Neuronal stem cell (in vitro differentiated cells): ENCODE measurements around the gene RBFOX2.
"Not testable (repeated sequence)": the region's sequence is repeated elsewhere in the genome, so short reads cannot be mapped to it uniquely, and the experiment has no call there.

ENCODE experiments used
- DNase-seq: peaks from one replicate; pipeline ENCODE4 v3.0.0-alpha.2; 2013; ENCODE audit warnings: low spot score
- H2AFZ ChIP-seq: one replicate; pipeline ENCODE4 v1.6.1; 2013; ENCODE audit warnings: mild to moderate bottlenecking, low read length, inconsistent platforms
- H2AK5ac ChIP-seq: 2 replicates; pipeline ENCODE4 v1.6.1; 2013; ENCODE audit warnings: low read depth, mild to moderate bottlenecking, inconsistent platforms, low read length, moderate library complexity, mixed read lengths
- H2BK120ac ChIP-seq: 2 replicates; pipeline ENCODE4 v1.6.1; 2013; ENCODE audit warnings: low read depth, mild to moderate bottlenecking, inconsistent platforms, low read length, moderate library complexity, mixed read lengths
- H2BK12ac ChIP-seq: one replicate; pipeline ENCODE4 v1.6.1; 2013; ENCODE audit warnings: low read length, inconsistent platforms
- H2BK15ac ChIP-seq: 2 replicates; pipeline ENCODE4 v1.6.1; 2013; ENCODE audit warnings: mild to moderate bottlenecking, low read length, inconsistent platforms, mixed read lengths
- H2BK5ac ChIP-seq: one replicate; pipeline ENCODE4 v1.6.1; 2013; ENCODE audit warnings: inconsistent platforms, mild to moderate bottlenecking, low read length, moderate library complexity
- H3K14ac ChIP-seq: one replicate; pipeline ENCODE4 v1.6.1; 2013; ENCODE audit warnings: low read length, inconsistent platforms
- H3K18ac ChIP-seq: 2 replicates; pipeline ENCODE4 v1.6.1; 2013; ENCODE audit warnings: low read length, inconsistent platforms
- H3K23ac ChIP-seq: 2 replicates; pipeline ENCODE4 v1.6.1; 2013; ENCODE audit warnings: low read depth, mild to moderate bottlenecking, mixed read lengths, low read length, inconsistent platforms; ENCODE audit not compliant: poor library complexity
- H3K27ac ChIP-seq: replicated peaks from 3 replicates; pipeline ENCODE4 v1.5.1; 2013; ENCODE audit warnings: low read length, inconsistent platforms
- H3K27me3 ChIP-seq, 3 experiments: 2 replicates each; pipeline ENCODE4 v1.6.1; 2013; ENCODE audit warnings: low read length in 3 of 3, mild to moderate bottlenecking in 2 of 3, inconsistent platforms in 1 of 3, low read depth in 1 of 3, mixed read lengths in 1 of 3, moderate library complexity in 1 of 3; ENCODE audit not compliant: control insufficient read depth in 3 of 3, insufficient read depth in 3 of 3
- H3K36me3 ChIP-seq, 2 donors: replicated peaks in 1 of 2; 2 replicates each; pipeline ENCODE4 v1.6.1; 2013; ENCODE audit warnings: low read length in 2 of 2; ENCODE audit not compliant: control insufficient read depth in 2 of 2, insufficient read depth in 2 of 2
- H3K4ac ChIP-seq: 2 replicates; pipeline ENCODE4 v1.6.1; 2013; ENCODE audit warnings: inconsistent platforms, mild to moderate bottlenecking, low read length, moderate library complexity
- H3K4me1 ChIP-seq, 2 donors: 1 replicate in 1 of 2; 2 replicates in 1 of 2; pipeline ENCODE4 v1.6.1; 2013; ENCODE audit warnings: low read length in 2 of 2, low read depth in 1 of 2; ENCODE audit not compliant: control insufficient read depth in 2 of 2, insufficient read depth in 1 of 2
- H3K4me2 ChIP-seq: one replicate; pipeline ENCODE4 v1.6.1; 2013; ENCODE audit warnings: mild to moderate bottlenecking, low read length, inconsistent platforms; ENCODE audit not compliant: insufficient read depth, poor library complexity, severe bottlenecking
- H3K4me3 ChIP-seq, 2 donors: 2 replicates each; pipeline ENCODE4 v1.5.1; 2013; ENCODE audit warnings: low read length in 2 of 2, mild to moderate bottlenecking in 2 of 2, inconsistent platforms in 1 of 2, moderate library complexity in 1 of 2
- H3K79me1 ChIP-seq: one replicate; pipeline ENCODE4 v1.6.1; 2013; ENCODE audit warnings: low read depth, mild to moderate bottlenecking, inconsistent platforms, low read length, moderate library complexity
- H3K9ac ChIP-seq: one replicate; pipeline ENCODE4 v1.6.1; 2013; ENCODE audit warnings: mild to moderate bottlenecking, low read depth, low read length, inconsistent platforms; ENCODE audit not compliant: poor library complexity
- H3K9me3 ChIP-seq, 2 donors: replicated peaks in 1 of 2; 2 replicates each; pipeline versions ENCODE3 to v1.6.1; 2013; ENCODE audit warnings: low read length in 2 of 2, mild to moderate bottlenecking in 2 of 2, inconsistent platforms in 1 of 2, low read depth in 1 of 2, mixed read lengths in 1 of 2, moderate library complexity in 1 of 2; ENCODE audit not compliant: control insufficient read depth in 2 of 2, insufficient read depth in 1 of 2
- H4K8ac ChIP-seq: one replicate; pipeline ENCODE4 v1.6.1; 2013; ENCODE audit warnings: low read depth, mild to moderate bottlenecking, inconsistent platforms, low read length, moderate library complexity
- H4K91ac ChIP-seq: one replicate; pipeline ENCODE4 v1.6.1; 2013; ENCODE audit warnings: low read length, low read depth, mild to moderate bottlenecking, inconsistent platforms; ENCODE audit not compliant: poor library complexity
- WGBS, 2 donors: extraction: QIAGEN DNeasy Blood & Tissue Kit; methylation state at CpG; one replicate each; pipeline ENCODE4 v1.1.7; 2013; ENCODE audit warnings: missing lambda C conversion rate in 2 of 2, mixed read lengths in 1 of 2; ENCODE audit not compliant: insufficient read length in 2 of 2, insufficient replicate concordance in 1 of 2; ENCODE audit errors: extremely low coverage in 2 of 2; 5-methylcytosine and 5-hydroxymethylcytosine counted together

RBFOX2 gene

GRCh38 chr22:35703861-35704584, 324.6 kb downstream of the RBFOX2 start:
- H3K79me1 ChIP-seq, result no peaks in the 10 kb centered on the region
- peaks cover 0 to 16% (median 0%) of the 10 kb centered on the region in 3 experiments for H3K27me3 ChIP-seq
- no peak overlapping the region for H3K27ac ChIP-seq
- no peak overlapping the region for H2BK5ac ChIP-seq
- H3K4me3 ChIP-seq, result no peak overlapping the region
- H3K4me2 ChIP-seq, result no peak overlapping the region
- H3K23ac ChIP-seq, result no peak overlapping the region
- H3K36me3 ChIP-seq, result no peaks in the 10 kb centered on the region
- no peak overlapping the region for H2BK120ac ChIP-seq
- no peak overlapping the region for H3K9ac ChIP-seq
- no peak overlapping the region for H3K4ac ChIP-seq
- no peaks in the 10 kb centered on the region for H3K9me3 ChIP-seq
- H3K14ac ChIP-seq, result no peak overlapping the region
- H2BK15ac ChIP-seq, result no peak overlapping the region
- WGBS, 2 donors, result no CpG with 5 or more reads among the region's 7 CpGs
- no peak for DNase-seq
- no peak overlapping the region for H4K91ac ChIP-seq
- H3K4me1 ChIP-seq, result no peaks in the 10 kb centered on the region
- H2AFZ ChIP-seq, result no peak overlapping the region
- no peak overlapping the region for H3K18ac ChIP-seq
- no peak overlapping the region for H2AK5ac ChIP-seq
- H2BK12ac ChIP-seq, result no peak overlapping the region
- H4K8ac ChIP-seq, result no peak overlapping the region

- not testable (repeated sequence) for H3K27ac ChIP-seq, H4K91ac ChIP-seq, H3K9ac ChIP-seq, H2BK12ac ChIP-seq, H2BK120ac ChIP-seq, H3K14ac ChIP-seq, H3K4me1 ChIP-seq, H2AFZ ChIP-seq, DNase-seq, H3K4ac ChIP-seq, H3K79me1 ChIP-seq, H3K4me2 ChIP-seq, H2BK15ac ChIP-seq, H2AK5ac ChIP-seq, H2BK5ac ChIP-seq, H3K36me3 ChIP-seq, H3K18ac ChIP-seq, H3K23ac ChIP-seq, H3K9me3 ChIP-seq, H4K8ac ChIP-seq, H3K4me3 ChIP-seq
- H3K27me3 ChIP-seq, result peaks cover 0 to 16% (median 0%) of the 10 kb centered on the region in 3 experiments
- no CpG with 5 or more reads among the region's 6 CpGs for WGBS, 2 donors
Observed at GRCh38 chr22:35699852-35700251, 328.8 kb downstream of the RBFOX2 start.

GRCh38 chr22:35697142-35697541, 331.5 kb downstream of the RBFOX2 start:
- Histone ChIP-seq H3K9ac (no peak overlapping the region), H3K4me3 (no peak overlapping the region), H2BK15ac (no peak overlapping the region), H2BK120ac (no peak overlapping the region), H3K4ac (no peak overlapping the region), H3K23ac (no peak overlapping the region), H3K9me3 (no peaks in the 10 kb centered on the region), H3K36me3 (no peaks in the 10 kb centered on the region), H3K14ac (no peak overlapping the region), H3K79me1 (no peaks in the 10 kb centered on the region), H3K27me3 (peaks cover 0 to 8% (median 0%) of the 10 kb centered on the region in 3 experiments), H3K4me2 (no peak overlapping the region), H4K91ac (no peak overlapping the region), H2BK5ac (no peak overlapping the region), H2BK12ac (no peak overlapping the region), H3K27ac (no peak overlapping the region), H3K4me1 (no peaks in the 10 kb centered on the region), H4K8ac (no peak overlapping the region), H2AK5ac (no peak overlapping the region), H3K18ac (no peak overlapping the region), H2AFZ (no peak overlapping the region)
- no CpG with 5 or more reads among the region's 14 CpGs for WGBS, 2 donors
- DNase-seq, result no peak

- H3K4me1 ChIP-seq, result no peaks in the 10 kb centered on the region
- H3K36me3 ChIP-seq, result no peaks in the 10 kb centered on the region
- H3K9me3 ChIP-seq, result no peaks in the 10 kb centered on the region
- no peak overlapping the region for H4K91ac ChIP-seq
- H3K79me1 ChIP-seq, result no peaks in the 10 kb centered on the region
- no CpG with 5 or more reads among the region's 13 CpGs for whole genome bisulfite sequencing, 2 donors
- H3K27ac ChIP-seq, result no peak overlapping the region
- H4K8ac ChIP-seq, result no peak overlapping the region
- no peak overlapping the region for H2BK15ac ChIP-seq
- no peak overlapping the region for H3K4ac ChIP-seq
- H3K9ac ChIP-seq, result no peak overlapping the region
- H2BK5ac ChIP-seq, result no peak overlapping the region
- no peak overlapping the region for H3K14ac ChIP-seq
- no peak overlapping the region for H3K18ac ChIP-seq
- no peak overlapping the region for H2AK5ac ChIP-seq
- no peak overlapping the region for H2AFZ ChIP-seq
- no peaks in the 10 kb centered on the region for H3K27me3 ChIP-seq
- H3K23ac ChIP-seq, result no peak overlapping the region
- DNase-seq, result no peak
- H2BK120ac ChIP-seq, result no peak overlapping the region
- H3K4me2 ChIP-seq, result no peak overlapping the region
- H3K4me3 ChIP-seq, result no peak overlapping the region
- no peak overlapping the region for H2BK12ac ChIP-seq
Observed at GRCh38 chr22:35695202-35695601, 333.4 kb downstream of the RBFOX2 start.
